ENCODE measurements around the gene HMCES.

DNA sequence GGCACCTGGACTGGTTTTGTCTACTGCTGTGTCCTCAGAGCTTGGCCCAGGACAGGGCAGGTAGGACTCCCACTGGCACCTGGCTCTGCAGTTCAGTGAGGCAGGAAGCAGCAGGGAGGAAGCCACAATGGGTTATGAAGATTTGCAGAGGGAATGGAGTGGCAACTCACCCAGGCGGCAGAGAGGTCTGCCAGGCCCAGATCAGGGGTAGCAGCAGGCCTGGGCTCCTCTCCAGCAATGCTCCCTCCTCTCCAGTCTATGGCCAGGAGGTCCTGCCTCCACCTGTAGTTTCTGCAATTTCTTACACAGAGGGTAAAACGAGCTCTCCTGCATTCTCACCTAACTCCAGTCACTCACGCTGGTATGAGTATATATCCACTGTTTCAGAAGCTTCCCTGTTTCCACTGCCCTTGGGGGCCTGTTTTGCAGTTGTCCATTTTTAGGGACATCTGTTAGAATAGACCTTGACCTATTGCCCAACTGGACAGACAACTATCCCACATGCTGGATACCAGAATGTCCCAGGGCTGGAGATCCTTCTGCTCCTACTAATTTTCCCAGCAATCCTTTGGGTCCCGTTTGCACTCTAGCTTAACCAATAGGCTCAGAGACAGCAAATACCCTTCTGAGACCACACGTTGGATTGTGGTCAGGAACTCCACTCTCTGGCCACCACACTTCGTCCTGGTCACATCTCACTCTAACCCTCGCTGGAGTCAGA is 35.2 kb downstream of the HMCES start:
- TF ChIP-seq, protein P1, sequence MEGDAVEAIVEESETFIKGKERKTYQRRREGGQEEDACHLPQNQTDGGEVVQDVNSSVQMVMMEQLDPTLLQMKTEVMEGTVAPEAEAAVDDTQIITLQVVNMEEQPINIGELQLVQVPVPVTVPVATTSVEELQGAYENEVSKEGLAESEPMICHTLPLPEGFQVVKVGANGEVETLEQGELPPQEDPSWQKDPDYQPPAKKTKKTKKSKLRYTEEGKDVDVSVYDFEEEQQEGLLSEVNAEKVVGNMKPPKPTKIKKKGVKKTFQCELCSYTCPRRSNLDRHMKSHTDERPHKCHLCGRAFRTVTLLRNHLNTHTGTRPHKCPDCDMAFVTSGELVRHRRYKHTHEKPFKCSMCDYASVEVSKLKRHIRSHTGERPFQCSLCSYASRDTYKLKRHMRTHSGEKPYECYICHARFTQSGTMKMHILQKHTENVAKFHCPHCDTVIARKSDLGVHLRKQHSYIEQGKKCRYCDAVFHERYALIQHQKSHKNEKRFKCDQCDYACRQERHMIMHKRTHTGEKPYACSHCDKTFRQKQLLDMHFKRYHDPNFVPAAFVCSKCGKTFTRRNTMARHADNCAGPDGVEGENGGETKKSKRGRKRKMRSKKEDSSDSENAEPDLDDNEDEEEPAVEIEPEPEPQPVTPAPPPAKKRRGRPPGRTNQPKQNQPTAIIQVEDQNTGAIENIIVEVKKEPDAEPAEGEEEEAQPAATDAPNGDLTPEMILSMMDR (IDR thresholded peaks at IDR 0.05): no peak
- TF ChIP-seq POLR2A (IDR thresholded peaks at IDR 0.05) (peak in 1 of 2 donors; percentile 27), POLR2AphosphoS5 (IDR thresholded peaks at IDR 0.05; ENCODE audit: insufficient read depth in 1 of 2, low read depth in 1 of 2) (no peak)
